ENCODE data around the gene UGT1A4.

Gene UGT1A4

GRCh38 chr2:233684640-233685039 lies 33.9 kb upstream of the UGT1A4 start:
- Histone ChIP-seq H3K36me3 (ENCODE audit: control insufficient read depth, insufficient read depth, low read length) (no peaks in the 10 kb centered on the region), H3K4me1 (ENCODE audit: control insufficient read depth, insufficient read depth, low read length) (no peaks in the 10 kb centered on the region), H3K9me3 (ENCODE audit: control insufficient read depth, low read length) (no peaks in the 10 kb centered on the region), H3K27ac (ENCODE audit: insufficient read depth, low read depth, low read length, poor library complexity, severe bottlenecking) (no peak overlapping the region), H3K27me3 (ENCODE audit: control insufficient read depth, insufficient read depth, low read length, poor library complexity, severe bottlenecking) (no peaks in the 10 kb centered on the region), H3K4me3 (ENCODE audit: insufficient read depth, low read depth, low read length) (no peak overlapping the region)
- 67 to 91% methylated on average over 1 of the region's 1 CpG for WGBS, 2 experiments

- Histone ChIP-seq H3K27me3 (ENCODE audit: control insufficient read depth, insufficient read depth, low read length, poor library complexity, severe bottlenecking) (no peaks in the 10 kb centered on the region), H3K27ac (ENCODE audit: insufficient read depth, low read depth, low read length, poor library complexity, severe bottlenecking) (no peak overlapping the region), H3K36me3 (ENCODE audit: control insufficient read depth, insufficient read depth, low read length) (no peaks in the 10 kb centered on the region), H3K4me1 (ENCODE audit: control insufficient read depth, insufficient read depth, low read length) (no peaks in the 10 kb centered on the region), H3K4me3 (ENCODE audit: insufficient read depth, low read depth, low read length) (no peak overlapping the region), H3K9me3 (ENCODE audit: control insufficient read depth, low read length) (no peaks in the 10 kb centered on the region)
- 86 to 92% methylated on average over 5 of the region's 5 CpGs for WGBS, 2 experiments
Observed at GRCh38 chr2:233686928-233687327, 31.6 kb upstream of the UGT1A4 start.

- H3K36me3 ChIP-seq (ENCODE audit: control insufficient read depth, insufficient read depth, low read length) = no peaks in the 10 kb centered on the region
- H3K27me3 ChIP-seq (ENCODE audit: control insufficient read depth, insufficient read depth, low read length, poor library complexity, severe bottlenecking) = no peaks in the 10 kb centered on the region
- no peaks in the 10 kb centered on the region for H3K9me3 ChIP-seq (ENCODE audit: control insufficient read depth, low read length)
- WGBS, 2 experiments = 94% methylated on average over 5 of the region's 5 CpGs
- no peaks in the 10 kb centered on the region for H3K4me1 ChIP-seq (ENCODE audit: control insufficient read depth, insufficient read depth, low read length)
- no peak overlapping the region for H3K27ac ChIP-seq (ENCODE audit: insufficient read depth, low read depth, low read length, poor library complexity, severe bottlenecking)
- no peak overlapping the region for H3K4me3 ChIP-seq (ENCODE audit: insufficient read depth, low read depth, low read length)
Observed at GRCh38 chr2:233688341-233688740, 30.2 kb upstream of the UGT1A4 start.

- Histone ChIP-seq H3K4me3 (ENCODE audit: insufficient read depth, low read depth, low read length) (no peak overlapping the region), H3K36me3 (ENCODE audit: control insufficient read depth, insufficient read depth, low read length) (no peaks in the 10 kb centered on the region), H3K4me1 (ENCODE audit: control insufficient read depth, insufficient read depth, low read length) (no peaks in the 10 kb centered on the region), H3K27ac (ENCODE audit: insufficient read depth, low read depth, low read length, poor library complexity, severe bottlenecking) (no peak overlapping the region), H3K9me3 (ENCODE audit: control insufficient read depth, low read length) (no peaks in the 10 kb centered on the region), H3K27me3 (ENCODE audit: control insufficient read depth, insufficient read depth, low read length, poor library complexity, severe bottlenecking) (no peaks in the 10 kb centered on the region)
Observed at GRCh38 chr2:233689031-233689430, 29.5 kb upstream of the UGT1A4 start.

DNA sequence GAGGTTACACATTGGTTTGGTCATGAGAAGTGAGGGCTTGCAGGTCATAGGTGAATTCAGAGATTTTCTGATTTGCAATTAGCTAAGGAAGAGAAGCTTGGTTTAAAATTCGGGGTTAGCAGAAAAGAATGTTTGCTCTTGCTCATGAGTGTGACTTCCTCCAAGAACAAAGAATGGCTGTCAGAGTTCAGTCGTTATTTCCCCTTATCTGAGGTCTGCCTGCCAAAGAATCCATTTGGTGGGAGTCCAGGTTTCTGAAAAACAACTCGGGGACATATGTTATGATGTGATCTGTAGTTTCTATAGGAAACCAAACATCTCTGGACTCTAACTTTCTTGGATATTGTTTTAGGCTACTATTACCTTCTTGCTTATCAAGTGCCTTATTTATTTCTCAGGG lies 29.0 kb upstream of the UGT1A4 start:
- Histone ChIP-seq H3K27ac (ENCODE audit: insufficient read depth, low read depth, low read length, poor library complexity, severe bottlenecking) (no peak overlapping the region), H3K4me1 (ENCODE audit: control insufficient read depth, insufficient read depth, low read length) (no peaks in the 10 kb centered on the region), H3K36me3 (ENCODE audit: control insufficient read depth, insufficient read depth, low read length) (no peaks in the 10 kb centered on the region), H3K9me3 (ENCODE audit: control insufficient read depth, low read length) (no peaks in the 10 kb centered on the region), H3K27me3 (ENCODE audit: control insufficient read depth, insufficient read depth, low read length, poor library complexity, severe bottlenecking) (no peaks in the 10 kb centered on the region), H3K4me3 (ENCODE audit: insufficient read depth, low read depth, low read length) (no peak overlapping the region)
- 88% methylated on average over 3 of the region's 3 CpGs for WGBS, 2 experiments

- Histone ChIP-seq H3K4me1 (ENCODE audit: control insufficient read depth, insufficient read depth, low read length) (no peaks in the 10 kb centered on the region), H3K4me3 (ENCODE audit: insufficient read depth, low read depth, low read length) (no peak overlapping the region), H3K9me3 (ENCODE audit: control insufficient read depth, low read length) (no peaks in the 10 kb centered on the region), H3K27ac (ENCODE audit: insufficient read depth, low read depth, low read length, poor library complexity, severe bottlenecking) (no peak overlapping the region), H3K27me3 (ENCODE audit: control insufficient read depth, insufficient read depth, low read length, poor library complexity, severe bottlenecking) (no peaks in the 10 kb centered on the region), H3K36me3 (ENCODE audit: control insufficient read depth, insufficient read depth, low read length) (no peaks in the 10 kb centered on the region)
- WGBS, 2 experiments = 91 to 95% methylated on average over 4 of the region's 4 CpGs
Observed at GRCh38 chr2:233690444-233690843, 28.1 kb upstream of the UGT1A4 start.

GRCh38 chr2:233691443-233692433 lies 26.8 kb upstream of the UGT1A4 start:
- Histone ChIP-seq H3K36me3 (ENCODE audit: control insufficient read depth, insufficient read depth, low read length) (no peaks in the 10 kb centered on the region), H3K27ac (ENCODE audit: insufficient read depth, low read depth, low read length, poor library complexity, severe bottlenecking) (no peak overlapping the region), H3K4me1 (ENCODE audit: control insufficient read depth, insufficient read depth, low read length) (no peaks in the 10 kb centered on the region), H3K27me3 (ENCODE audit: control insufficient read depth, insufficient read depth, low read length, poor library complexity, severe bottlenecking) (no peaks in the 10 kb centered on the region), H3K9me3 (ENCODE audit: control insufficient read depth, low read length) (no peaks in the 10 kb centered on the region), H3K4me3 (ENCODE audit: insufficient read depth, low read depth, low read length) (no peak overlapping the region)
- 86 to 87% methylated on average over 10 of the region's 11 CpGs for WGBS, 2 experiments

GRCh38 chr2:233692648-233693047 lies 25.9 kb upstream of the UGT1A4 start, which contains the start of gene UGT1A6:
Gene UGT1A6 (plus strand): TSS chr2:233692890. CDS start chr2:233693005, 115 bp downstream.
- Histone ChIP-seq H3K27ac (ENCODE audit: insufficient read depth, low read depth, low read length, poor library complexity, severe bottlenecking) (no peak within 1 kb of the TSS), H3K9me3 (ENCODE audit: control insufficient read depth, low read length) (no peaks in the 10 kb centered on the region), H3K4me1 (ENCODE audit: control insufficient read depth, insufficient read depth, low read length) (no peaks in the 10 kb centered on the region), H3K36me3 (ENCODE audit: control insufficient read depth, insufficient read depth, low read length) (no peaks in the 10 kb centered on the region), H3K27me3 (ENCODE audit: control insufficient read depth, insufficient read depth, low read length, poor library complexity, severe bottlenecking) (no peaks in the 10 kb centered on the region), H3K4me3 (ENCODE audit: insufficient read depth, low read depth, low read length) (no peak within 1 kb of the TSS)
- WGBS, 2 experiments = 97% methylated on average over 4 of the region's 4 CpGs

GRCh38 chr2:233693963-233694362 lies 24.6 kb upstream of the UGT1A4 start:
- Histone ChIP-seq H3K27ac (ENCODE audit: insufficient read depth, low read depth, low read length, poor library complexity, severe bottlenecking) (no peak overlapping the region), H3K4me3 (ENCODE audit: insufficient read depth, low read depth, low read length) (no peak overlapping the region), H3K27me3 (ENCODE audit: control insufficient read depth, insufficient read depth, low read length, poor library complexity, severe bottlenecking) (no peaks in the 10 kb centered on the region), H3K36me3 (ENCODE audit: control insufficient read depth, insufficient read depth, low read length) (no peaks in the 10 kb centered on the region), H3K9me3 (ENCODE audit: control insufficient read depth, low read length) (no peaks in the 10 kb centered on the region), H3K4me1 (ENCODE audit: control insufficient read depth, insufficient read depth, low read length) (no peaks in the 10 kb centered on the region)
- 80 to 82% methylated on average over 6 of the region's 6 CpGs for WGBS, 2 experiments

GRCh38 chr2:233698740-233699139 lies 19.8 kb upstream of the UGT1A4 start:
- 75 to 87% methylated on average over 4 of the region's 4 CpGs for WGBS, 2 experiments
- no peaks in the 10 kb centered on the region for H3K27me3 ChIP-seq (ENCODE audit: control insufficient read depth, insufficient read depth, low read length, poor library complexity, severe bottlenecking)
- H3K4me3 ChIP-seq (ENCODE audit: insufficient read depth, low read depth, low read length) = no peak overlapping the region
- H3K27ac ChIP-seq (ENCODE audit: insufficient read depth, low read depth, low read length, poor library complexity, severe bottlenecking) = no peak overlapping the region
- no peaks in the 10 kb centered on the region for H3K36me3 ChIP-seq (ENCODE audit: control insufficient read depth, insufficient read depth, low read length)
- H3K9me3 ChIP-seq (ENCODE audit: control insufficient read depth, low read length) = no peaks in the 10 kb centered on the region
- peaks cover 8% of the 10 kb centered on the region for H3K4me1 ChIP-seq (ENCODE audit: control insufficient read depth, insufficient read depth, low read length)
